HG03342 (cell line): Measurements from ENCODE around the gene THRB.

ENCODE experiments used
- ATAC-seq: cut with Tn5 transposase; IDR thresholded peaks from one replicate; pipeline ENCODE4 v1.9.1; 2021; ENCODE audit warnings: mild to moderate bottlenecking, moderate library complexity; ENCODE audit not compliant: unreplicated experiment

THRB gene

GRCh38 chr3:24156466-24156865 is 338.2 kb downstream of the THRB start:
- no peak for ATAC-seq

GRCh38 chr3:24155276-24155675 is 339.4 kb downstream of the THRB start:
- ATAC-seq: no peak

- ATAC-seq: peak; percentile 18
Measured at GRCh38 chr3:24154781-24155180, 339.9 kb downstream of the THRB start.

- peak; percentile 71 for ATAC-seq
Measured at GRCh38 chr3:24154013-24154695, 340.5 kb downstream of the THRB start.

GRCh38 chr3:24151594-24151993 is 343.1 kb downstream of the THRB start:
- no peak for ATAC-seq

GRCh38 chr3:24149032-24149431 is 345.6 kb downstream of the THRB start:
- no peak for ATAC-seq

- no peak for ATAC-seq
Measured at GRCh38 chr3:24145981-24146822, 348.4 kb downstream of the THRB start.

GRCh38 chr3:24145481-24145880 is 349.2 kb downstream of the THRB start:
- ATAC-seq: no peak

- ATAC-seq: no peak
Measured at GRCh38 chr3:24142127-24142526, 352.5 kb downstream of the THRB start.

- no peak for ATAC-seq
Measured at GRCh38 chr3:24141548-24141947, 353.1 kb downstream of the THRB start.

GRCh38 chr3:24139463-24140412 is 354.9 kb downstream of the THRB start:
- no peak for ATAC-seq

- no peak for ATAC-seq
Measured at GRCh38 chr3:24138876-24139256, 355.8 kb downstream of the THRB start.

- ATAC-seq: no peak
Measured at GRCh38 chr3:24137958-24138875, 356.4 kb downstream of the THRB start.

GRCh38 chr3:24137334-24137733 is 357.3 kb downstream of the THRB start:
- ATAC-seq: no peak

- ATAC-seq: no peak
Measured at GRCh38 chr3:24136624-24137310, 357.9 kb downstream of the THRB start.

GRCh38 chr3:24135280-24135679 is 359.4 kb downstream of the THRB start:
- no peak for ATAC-seq

- no peak for ATAC-seq
Measured at GRCh38 chr3:24133942-24134341, 360.7 kb downstream of the THRB start.

GRCh38 chr3:24133436-24133835 is 361.2 kb downstream of the THRB start:
- no peak for ATAC-seq

- no peak for ATAC-seq
Measured at GRCh38 chr3:24129549-24129948, 365.1 kb downstream of the THRB start.
